HPDE6-E6E7 (cell line): Measurements from ENCODE around the gene NCKAP5.

ENCODE experiments used
- DNase-seq: peaks from one replicate; pipeline ENCODE4 v3.0.0; 2011; ENCODE audit warnings: missing footprints; ENCODE audit errors: extremely low spot score

The NCKAP5 gene

DNA sequence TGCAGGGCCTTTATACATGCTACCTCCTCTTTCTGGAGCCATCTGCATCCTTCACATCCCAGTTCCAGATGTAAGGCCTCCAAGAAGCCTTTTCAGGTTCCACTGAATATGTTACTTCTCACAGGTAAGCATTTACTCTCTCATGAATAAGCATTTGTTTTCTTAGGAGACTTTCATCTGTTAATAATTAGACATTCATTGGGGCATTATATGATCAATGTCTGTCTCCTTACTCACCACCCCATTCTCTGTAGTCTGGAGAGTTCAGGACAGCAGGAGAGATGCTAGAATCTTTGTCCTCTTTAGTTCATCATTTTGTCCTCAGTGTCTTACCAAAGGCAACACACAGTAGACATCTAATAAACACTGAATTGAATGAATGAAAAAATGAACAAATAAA is 185.7 kb downstream of the NCKAP5 start:
- no peak for DNase-seq

DNA sequence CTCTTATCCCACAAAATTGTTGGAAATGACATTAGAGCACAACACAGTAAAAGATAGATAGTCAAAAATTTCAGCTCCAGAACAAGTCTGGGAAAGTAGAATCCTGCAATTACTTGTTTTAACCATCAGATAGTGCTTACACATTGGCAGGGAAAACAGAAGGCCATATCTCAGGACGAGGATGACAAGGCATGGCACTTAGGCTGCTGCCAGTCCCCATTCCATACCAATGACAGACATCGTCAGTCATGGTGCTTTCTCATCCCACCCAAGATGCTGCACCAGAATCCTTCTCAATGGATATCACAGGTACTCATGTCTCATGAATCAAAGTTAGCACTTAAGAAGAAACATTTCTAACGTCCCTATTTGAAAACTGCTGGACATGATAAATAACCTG is 187.3 kb downstream of the NCKAP5 start:
- DNase-seq: no peak

DNA sequence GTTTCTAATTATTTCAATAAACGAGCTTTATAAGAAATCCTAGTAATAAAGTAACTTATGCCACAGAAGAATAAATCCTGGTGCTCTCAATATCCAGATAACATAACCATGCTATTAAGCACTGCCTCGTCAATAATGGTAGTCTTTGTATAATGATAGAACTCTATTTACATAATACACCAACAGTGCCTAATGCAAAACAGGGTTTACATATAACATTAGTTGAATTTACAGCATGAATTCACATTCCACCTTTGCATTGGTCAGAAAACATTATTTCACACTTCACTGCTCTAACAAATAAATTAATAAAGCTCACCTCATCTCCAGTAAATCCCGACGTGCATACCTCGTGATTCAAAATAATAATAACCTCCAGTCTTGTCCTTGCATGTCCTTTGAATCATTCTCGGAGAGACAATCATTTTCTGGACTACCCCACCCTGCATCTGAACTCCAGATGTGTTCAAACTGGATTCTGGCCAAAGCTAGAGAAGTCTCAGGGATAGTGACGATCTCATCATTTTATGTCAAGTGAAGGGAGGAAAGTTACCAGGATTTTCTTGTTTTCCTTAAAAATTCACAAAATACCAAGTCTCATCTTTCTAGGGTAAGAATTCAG is 189.2 kb downstream of the NCKAP5 start:
- DNase-seq: peak; percentile 22

DNA sequence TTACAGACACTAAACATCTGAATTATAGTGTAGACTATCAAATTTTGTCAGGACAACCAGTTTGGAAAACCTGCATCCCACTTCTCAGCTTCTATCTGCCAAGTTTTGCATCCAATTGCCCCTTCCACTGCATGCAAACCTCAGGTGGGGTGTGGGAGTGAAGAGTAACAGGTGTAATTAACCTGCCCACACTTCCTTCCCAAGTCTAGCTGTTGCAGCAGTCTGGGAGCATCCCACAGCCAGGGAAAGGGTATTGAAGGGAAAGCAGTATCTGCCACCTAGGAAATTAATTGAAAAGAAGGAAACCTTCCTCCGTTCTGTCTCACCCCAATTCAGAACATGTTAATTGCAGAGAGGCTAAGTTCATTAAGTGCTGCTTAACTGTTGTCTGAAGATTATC is 189.9 kb downstream of the NCKAP5 start:
- no peak for DNase-seq

DNA sequence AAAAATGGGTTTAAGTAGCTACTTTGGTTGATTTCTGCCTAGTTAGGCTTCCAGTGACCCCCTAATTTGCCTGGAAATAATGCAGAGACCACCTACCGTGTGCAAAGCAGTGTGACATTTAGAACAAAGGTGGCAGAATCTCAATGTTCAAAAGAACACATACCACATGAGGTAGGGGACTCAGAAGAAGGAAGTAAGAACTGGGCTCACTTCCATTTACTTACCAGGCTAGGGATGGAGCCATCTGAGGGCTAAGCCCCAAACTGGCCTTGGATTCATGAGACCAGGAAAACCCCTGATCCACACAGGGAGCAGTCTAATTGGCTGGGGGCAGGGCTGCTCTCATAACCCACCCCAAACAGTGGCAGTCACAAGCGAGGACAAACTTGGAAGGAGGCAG is 190.7 kb downstream of the NCKAP5 start:
- DNase-seq: no peak

DNA sequence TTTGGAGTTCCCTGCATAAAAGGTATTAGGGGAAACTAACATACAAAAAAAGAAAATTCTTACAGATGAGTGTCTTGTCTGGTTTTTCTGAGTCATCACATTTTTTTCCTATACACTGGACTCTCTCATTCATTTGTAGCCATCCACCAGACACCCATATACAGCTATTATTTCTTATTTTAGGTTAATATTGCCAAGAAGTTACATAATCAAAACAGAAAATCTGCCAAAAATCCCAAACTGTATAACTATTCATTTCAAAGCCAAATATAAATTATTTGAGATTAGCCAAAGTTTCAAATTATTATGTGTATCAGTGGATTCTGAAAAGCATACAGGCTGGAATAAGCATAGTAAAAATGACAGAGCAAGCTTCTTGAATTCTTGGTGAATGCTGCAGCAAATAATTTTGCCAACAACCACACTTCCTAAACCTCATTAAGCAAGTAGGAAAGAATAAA is 191.2 kb downstream of the NCKAP5 start:
- DNase-seq: no peak

DNA sequence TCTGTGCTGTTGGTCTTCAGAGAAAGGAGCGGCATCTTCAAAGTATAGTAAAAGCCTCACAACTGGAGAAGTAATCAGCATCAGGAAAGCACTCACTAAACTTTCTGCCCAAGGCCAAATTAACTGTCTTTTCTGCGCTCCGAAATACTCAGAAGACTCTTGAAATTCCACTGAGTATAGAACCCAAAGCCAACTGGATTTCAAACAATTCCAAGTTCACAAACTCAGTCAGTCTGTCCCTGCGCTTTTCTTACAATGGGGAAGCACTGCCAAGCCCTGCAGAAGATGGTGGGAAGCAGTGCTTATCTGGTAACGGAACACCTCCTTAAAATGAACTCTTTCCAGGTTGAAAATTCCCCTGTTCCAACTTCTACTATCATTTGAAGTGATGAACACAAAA is 193.5 kb downstream of the NCKAP5 start:
- no peak for DNase-seq

DNA sequence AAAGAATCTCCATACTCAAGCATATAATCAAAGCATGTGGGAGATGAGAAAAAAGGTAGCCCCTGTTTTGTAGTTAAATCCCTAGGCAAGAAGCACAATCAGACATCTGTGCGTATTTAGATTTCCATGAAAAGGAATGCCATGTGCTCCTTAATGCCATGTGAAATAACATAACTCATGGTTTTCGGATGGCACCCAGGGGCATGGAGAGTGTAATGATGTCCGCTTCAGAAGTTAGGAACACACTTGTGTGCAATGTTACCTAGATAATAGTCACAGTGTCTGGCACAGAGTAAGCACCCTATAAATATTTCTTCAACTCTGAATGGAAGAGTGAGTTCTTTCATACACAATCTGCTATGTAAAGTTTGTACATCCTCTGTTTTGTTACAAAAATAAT is 197.0 kb downstream of the NCKAP5 start:
- DNase-seq: no peak

DNA sequence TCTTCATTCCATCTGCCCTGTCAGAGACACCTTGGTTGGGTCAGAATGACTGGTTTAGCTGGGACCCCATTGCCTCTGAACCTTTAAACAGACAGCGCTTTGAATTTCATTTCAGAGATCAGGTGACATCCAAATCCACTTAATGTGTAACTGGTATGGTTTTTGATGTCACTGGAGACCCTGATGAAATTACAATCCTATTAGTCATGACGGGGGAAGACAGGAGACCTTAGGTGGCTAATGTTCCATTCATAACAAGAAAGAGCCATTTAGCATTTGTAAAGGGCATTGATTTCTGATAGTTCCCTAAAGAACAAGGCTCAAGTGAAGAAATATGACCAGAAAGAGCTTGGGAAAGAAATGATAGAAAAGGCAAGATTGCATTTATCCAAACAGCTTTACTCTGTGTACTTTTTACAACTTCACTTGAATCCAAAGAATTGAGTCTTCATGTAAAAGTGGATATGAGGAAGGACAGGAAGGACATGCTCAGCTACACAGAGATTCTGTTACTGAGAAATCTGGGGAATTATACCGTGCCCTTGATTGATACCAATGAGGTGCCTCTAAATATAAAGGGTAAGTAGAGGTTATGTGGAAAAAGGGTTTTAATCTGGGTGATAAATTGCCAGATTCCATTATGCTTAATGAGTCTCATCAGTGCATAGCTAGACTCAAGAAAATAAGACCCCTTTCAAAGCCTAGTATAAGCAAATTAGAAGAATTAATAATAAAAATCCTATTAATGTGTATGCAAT is 198.2 kb downstream of the NCKAP5 start:
- no peak for DNase-seq

DNA sequence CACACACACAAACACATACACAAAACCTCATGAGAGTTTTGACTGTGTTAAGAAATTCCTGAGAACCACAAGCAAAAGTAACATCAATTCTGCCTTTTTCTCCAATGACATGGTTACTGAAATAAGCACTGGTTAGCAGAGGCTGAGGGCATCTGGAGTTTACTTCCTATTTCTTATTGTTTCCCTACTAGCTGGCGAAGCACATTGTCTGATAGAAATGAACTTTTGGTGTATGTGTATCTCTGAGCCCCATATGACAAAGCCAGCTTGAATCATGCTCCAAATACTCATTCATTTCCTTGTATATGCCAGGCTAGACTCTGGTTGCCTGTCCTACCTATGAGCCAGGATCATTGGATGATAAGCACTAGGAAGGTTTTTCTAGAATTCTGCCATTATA is 203.1 kb downstream of the NCKAP5 start:
- peak; percentile 44 for DNase-seq

DNA sequence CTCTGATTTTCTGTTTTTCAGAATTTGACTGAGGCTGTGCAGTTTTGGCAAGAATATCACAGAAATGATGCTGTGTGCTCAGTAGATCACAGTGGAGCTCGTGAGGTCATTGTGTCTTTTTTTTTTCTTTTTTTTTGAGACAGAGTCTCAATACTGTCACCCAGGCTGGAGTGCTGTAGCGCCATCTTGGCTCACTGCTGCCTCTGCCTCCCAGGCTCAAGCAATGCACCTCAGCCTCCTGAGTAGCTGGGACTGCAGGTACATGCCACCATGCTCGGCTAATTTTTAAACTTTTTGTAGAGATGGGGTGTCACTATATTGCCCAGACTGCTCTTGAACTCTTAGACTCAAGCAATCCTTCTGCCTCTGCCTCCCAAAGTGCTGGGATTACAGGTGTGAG is 203.6 kb downstream of the NCKAP5 start:
- no peak for DNase-seq

DNA sequence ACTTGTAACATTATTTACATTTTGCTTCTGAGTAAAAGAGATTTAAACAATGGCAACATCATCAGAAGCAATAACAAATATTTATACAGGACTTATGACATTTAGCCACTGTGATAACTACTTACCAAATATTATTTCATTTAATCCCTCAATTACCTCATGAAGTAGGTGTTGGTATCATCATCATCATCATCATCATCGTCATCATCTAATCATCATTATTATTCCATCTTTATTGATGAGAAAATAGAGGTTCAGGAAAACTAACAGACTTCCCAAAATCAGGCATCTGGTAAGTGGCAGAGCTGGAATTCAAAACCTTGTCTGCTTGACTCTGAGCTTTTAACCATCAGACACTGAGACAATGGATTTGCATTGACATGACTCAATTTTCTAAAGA is 204.4 kb downstream of the NCKAP5 start:
- DNase-seq: no peak

DNA sequence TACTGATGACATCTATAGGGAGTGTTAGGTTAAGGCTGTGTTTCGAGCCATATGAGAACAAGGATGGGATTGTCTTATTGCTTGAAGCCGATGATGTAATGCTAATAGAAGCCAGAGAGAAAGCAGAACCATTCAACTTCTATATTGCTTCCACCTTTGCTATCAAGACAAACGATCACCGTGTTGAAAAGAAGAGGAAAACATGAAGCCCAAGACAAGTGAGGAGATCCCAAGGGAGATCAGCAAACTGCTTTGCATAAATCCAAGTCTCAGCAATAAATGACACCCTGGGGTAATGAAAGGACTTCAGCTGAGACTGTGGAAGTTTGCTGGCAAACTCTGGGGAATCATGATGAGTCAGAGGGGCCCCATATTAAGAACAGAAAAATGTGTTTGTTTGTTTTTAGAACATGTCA is 206.2 kb downstream of the NCKAP5 start:
- no peak for DNase-seq

DNA sequence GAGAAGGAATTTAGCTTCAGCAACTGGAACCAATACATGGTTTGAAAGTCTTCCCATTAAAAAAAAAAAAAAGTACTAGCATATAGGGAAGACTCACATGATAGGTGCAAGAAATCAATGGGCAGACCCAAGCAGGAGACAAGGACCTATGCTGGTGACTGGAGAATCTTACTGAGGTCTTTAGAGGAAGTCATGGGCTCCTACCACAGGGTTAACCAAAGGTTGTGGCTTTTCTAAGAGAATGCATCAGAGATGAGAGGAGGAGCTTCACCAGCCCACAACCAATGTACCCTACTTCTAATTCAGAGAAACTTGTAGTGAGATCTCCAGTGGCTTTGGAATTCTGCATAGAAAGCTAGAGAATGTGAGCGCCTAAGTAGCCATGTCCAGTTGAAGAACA is 207.4 kb downstream of the NCKAP5 start:
- no peak for DNase-seq

DNA sequence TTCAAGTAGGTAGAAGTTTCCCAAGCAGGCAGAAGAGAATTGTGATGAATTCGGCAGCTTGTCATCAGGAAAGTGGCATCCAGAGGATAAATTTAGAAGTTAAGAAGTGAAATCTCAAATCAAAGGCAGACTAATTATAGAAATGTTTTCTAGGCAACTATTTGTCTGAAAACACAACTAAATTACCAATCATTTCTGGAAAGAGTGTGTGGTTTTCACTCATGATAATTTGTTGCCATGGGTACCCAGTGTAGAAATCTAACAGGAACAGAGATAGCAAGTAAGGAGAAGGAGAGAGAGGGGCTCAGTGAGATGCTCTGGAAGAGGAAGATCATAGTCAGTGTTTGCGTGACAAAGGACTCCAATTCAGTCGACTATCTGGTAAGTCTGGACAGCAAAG is 208.1 kb downstream of the NCKAP5 start:
- no peak for DNase-seq

DNA sequence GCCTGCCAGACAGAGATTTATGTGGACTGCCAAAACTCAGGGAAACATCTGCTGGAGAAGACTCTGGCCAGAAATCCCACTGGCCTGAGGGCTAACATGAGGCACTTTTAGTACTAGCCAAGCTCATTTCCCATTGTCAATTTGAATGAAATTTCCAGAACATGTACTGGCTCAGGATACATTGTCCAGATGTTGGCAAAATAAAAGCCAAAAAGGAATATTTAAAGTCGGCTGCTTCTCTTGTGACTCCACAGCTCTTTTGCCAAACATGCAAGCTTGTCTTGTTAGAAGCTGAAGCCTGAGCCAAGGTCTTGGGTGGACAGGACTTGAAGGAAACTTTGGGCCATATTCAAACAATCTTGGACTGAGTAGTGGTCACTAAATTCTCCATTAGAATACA is 215.5 kb downstream of the NCKAP5 start:
- no peak for DNase-seq

DNA sequence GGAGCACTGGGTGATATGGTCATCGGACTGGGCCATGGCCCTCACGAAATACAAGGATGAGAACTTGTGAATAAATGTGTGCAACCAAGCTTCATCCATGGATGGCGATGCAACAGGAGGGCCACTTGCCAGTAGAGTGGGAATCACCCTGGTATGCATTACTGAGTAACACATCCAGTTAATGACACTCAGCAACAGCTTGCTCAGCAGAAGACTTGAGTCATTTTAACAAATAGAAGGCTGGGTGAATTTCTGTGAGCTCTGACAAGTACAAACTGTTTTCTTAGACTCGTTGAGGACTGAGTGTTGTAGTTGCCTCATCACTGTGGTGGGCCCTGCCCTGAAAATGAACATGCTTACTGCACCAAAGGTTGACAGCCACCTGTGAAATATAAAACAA is 221.6 kb downstream of the NCKAP5 start:
- DNase-seq: no peak

DNA sequence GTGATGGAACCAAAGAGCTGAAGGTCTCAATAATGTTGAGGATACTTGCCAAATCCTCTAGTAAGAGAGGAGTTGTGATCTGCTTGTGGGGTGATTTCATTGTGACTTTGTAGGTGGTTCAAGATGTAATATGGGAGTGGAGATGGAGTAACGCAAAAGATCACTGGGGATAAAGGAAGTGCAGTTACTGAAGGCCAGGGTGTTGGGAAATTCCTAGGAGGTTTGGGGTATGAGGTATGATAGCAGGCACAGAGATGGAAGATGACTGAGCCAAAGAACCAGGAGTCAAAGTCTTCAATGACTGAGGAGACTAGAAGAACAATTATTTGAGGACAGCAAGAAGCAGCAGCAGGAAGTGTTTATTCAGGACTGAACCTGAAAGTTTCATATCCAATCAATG is 222.6 kb downstream of the NCKAP5 start:
- no peak for DNase-seq

DNA sequence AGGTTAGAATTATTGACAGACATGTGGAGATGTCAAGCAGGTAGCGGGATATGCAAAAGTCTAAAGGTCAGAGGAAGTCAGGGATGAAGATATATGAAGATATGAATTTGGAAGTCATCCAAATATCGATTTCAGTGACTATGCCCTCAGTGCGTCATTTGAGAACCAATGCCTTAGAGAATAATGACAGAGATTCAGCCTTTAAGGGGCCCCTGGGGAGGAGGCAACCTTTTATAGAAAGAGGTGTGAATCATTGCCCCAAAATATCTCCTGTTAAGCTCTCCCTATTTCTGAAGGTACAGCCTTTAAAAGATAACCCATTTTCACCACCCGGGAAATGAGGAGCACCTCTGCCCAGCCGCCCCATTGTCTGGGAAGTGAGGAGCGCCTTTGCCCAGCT is 223.4 kb downstream of the NCKAP5 start:
- no peak for DNase-seq

DNA sequence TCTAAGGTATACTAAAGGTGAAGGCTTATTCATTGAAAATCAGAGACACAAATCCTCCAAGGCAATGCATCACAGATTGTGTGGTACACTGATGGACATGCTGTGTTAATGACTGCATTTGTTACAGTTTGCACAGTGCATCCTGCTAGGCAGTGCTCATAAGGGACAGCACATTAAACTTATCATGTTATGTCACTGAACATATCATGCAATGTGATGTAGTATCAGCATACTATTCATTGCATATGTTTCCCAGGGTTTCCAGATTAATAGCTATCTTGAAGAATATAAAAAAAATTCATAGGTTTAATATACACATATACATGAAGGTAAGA is 225.3 kb downstream of the NCKAP5 start:
- DNase-seq: no peak

DNA sequence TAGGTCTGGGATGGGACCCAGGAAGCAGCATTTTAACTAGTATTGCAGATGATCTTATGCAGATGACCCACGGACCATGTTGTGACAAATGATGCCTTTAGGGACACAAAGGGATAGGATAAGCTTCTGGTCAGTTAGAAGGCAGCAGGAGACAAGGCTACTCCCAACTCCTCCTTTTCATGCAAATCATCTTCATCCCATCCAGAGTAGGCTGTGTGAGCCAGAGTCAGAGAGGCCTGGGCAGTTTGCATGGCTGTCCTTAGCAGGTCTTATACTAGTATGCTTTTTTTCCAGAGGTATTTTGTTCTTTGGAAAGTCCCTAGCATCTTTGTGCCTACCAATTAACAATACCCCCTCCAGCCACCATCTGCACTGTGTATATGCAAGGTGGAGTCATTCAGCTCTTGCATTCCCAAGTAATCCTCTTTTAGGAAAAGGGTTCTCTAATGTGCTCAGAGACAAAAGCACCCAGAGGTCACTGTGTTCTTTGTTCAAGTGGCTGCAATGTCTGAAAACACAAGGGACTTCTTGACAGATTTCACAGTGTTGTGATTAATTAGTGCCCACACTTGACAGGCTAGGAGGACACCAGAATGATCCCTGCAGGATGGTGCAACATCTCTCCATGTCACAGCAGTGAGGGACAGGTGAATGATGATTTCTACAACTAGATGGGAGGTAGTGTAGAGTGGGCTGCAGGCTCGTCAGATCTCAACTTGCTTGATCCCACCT is 225.8 kb downstream of the NCKAP5 start:
- no peak for DNase-seq

DNA sequence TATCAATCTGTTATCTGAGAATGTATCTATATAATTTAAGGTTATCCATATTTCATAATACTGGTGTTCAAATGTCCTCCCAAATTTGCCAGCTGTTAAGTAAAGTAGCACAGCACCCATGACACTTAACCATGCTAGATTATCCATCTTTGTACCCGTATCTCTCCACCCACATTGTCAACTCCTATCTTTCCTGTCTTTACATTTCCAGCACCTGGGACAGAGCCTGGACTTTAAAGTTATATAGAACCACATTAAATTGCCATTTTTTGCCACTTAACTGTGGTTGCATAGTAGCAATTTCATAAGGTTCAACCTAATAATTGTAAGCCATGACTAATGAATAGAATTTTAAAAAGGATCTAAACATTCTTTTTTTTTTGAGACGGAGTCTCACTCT is 226.7 kb downstream of the NCKAP5 start:
- DNase-seq: no peak

DNA sequence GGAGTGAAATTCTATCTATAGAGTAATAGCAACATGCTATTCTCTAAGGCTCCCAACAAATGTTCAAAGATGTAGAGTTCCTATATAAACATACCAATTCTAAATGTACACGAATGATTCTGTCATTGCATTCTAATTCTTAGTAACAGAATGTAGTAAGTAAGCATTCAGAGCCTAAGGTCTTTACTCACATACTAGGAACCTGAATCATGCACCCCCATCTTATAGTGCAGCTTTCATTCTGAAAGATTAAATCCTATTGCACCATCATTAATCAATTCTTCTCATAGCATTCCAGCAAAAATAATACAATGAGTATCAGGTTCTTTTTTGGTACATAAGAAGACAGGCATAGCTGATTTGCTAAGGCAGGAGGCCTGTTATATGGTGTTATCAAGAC is 230.0 kb downstream of the NCKAP5 start:
- DNase-seq: no peak
